Ovary (tissue), 9 donors: ENCODE data around the gene MCCC2. TPM values are rescaled to one million over a fixed set of nuclear protein-coding genes. Genes with fewer than 3 reads are reported as not detected.

Experiments
- DNase-seq, 5 donors: peaks; one replicate each; pipeline ENCODE4 v3.0.0-alpha.2; 2019 to 2020
- H3K27ac ChIP-seq, 2 donors: fragments of 200-600 bp; one replicate each; pipeline versions ENCODE4 v1.5.1 to v1.8.0; 2019 to 2022
- H3K27me3 ChIP-seq: fragments of 200-600 bp; one replicate; pipeline ENCODE4 v1.8.0; 2022
- H3K36me3 ChIP-seq: fragments of 200-600 bp; sonication (generic); one replicate; pipeline ENCODE4 v1.5.1; 2019
- H3K4me1 ChIP-seq: one replicate; pipeline ENCODE4 v1.8.1; 2013; ENCODE audit warnings: mild to moderate bottlenecking, moderate library complexity; ENCODE audit not compliant: insufficient read depth
- H3K4me3 ChIP-seq: fragments of 200-600 bp; sonication (generic); one replicate; pipeline ENCODE4 v1.5.1; 2017
- H3K9me3 ChIP-seq, 2 donors: fragments of 200-600 bp in 1 of 2; sonication (generic) in 1 of 2; one replicate each; pipeline versions ENCODE4 v1.5.1 to v1.8.1; 2013 to 2019; ENCODE audit warnings: mild to moderate bottlenecking in 1 of 2, moderate library complexity in 1 of 2
- EP300 ChIP-seq: sonication (generic); formaldehyde crosslinking; IDR thresholded peaks from one replicate; pipeline ENCODE4 v1.6.1; 2017; ENCODE audit warnings: antibody characterized with exemption
- POLR2A ChIP-seq: fragments of 450-650 bp; IDR thresholded peaks from one replicate; pipeline ENCODE4 v1.6.1; 2017; ENCODE audit warnings: antibody characterized with exemption, mild to moderate bottlenecking, moderate library complexity
- WGBS, 3 donors: extraction: QIAGEN DNeasy Blood & Tissue Kit in 1 of 3; methylation state at CpG; one replicate each; pipeline versions ENCODE4 v1.1.5 to v1.1.7; 2013 to 2017; 5-methylcytosine and 5-hydroxymethylcytosine counted together
- intact Hi-C, 4 donors: fragments of 100-400 bp; cut with DNase I; formaldehyde crosslinking; loops; one replicate each; pipeline versions ENCODE4 v1.11.0 to v1.15.1; 2022 to 2023
- polyA plus RNA-seq, 2 donors: library from polyadenylated mRNA; stranded (reverse); fragments of 200-250 nt in 1 of 2; fragments of 350-450 nt in 1 of 2; fragmentation: Illumina TruSeq in 1 of 2; extraction: RNeasy Lipid Tissue Mini Kit (QIAGEN cat#74804) in 1 of 2; gene quantifications; one replicate each; pipeline ENCODE4 v1.2.3, GENCODE V29; 2013 to 2014
- total RNA-seq, 7 donors: library from RNA; depleted of rRNA in 2 of 7; stranded (reverse); fragments of >200 nt in 2 of 7; fragmentation: NEBNext Ultra II Directional in 3 of 7; extraction: Animal tissue kit (Norgen Biotek cat#: 25700) in 3 of 7; gene quantifications; one replicate each; pipeline versions ENCODE4 v1.1.0 to v1.2.4, GENCODE V29; 2016 to 2023
- TF ChIP-seq, protein P1 (sequence below), 3 donors: fragments of 450-650 bp in 2 of 3; fragments of 200-600 bp in 1 of 3; IDR thresholded peaks; one replicate each; pipeline versions ENCODE4 v1.5.1 to v1.8.0; 2016 to 2022; ENCODE audit warnings: antibody characterized with exemption in 3 of 3, mild to moderate bottlenecking in 1 of 3
- donor health status: DM: no; HTN: no; CAD: no; lungs with moderate emphysema.
- donor health status: DM: no; HTN: no; CAD: no.
- donor health status: Bipolar disorder and iron deficiency.
- donor health status: DM: yes; HTN: yes; CAD: no.
- donor health status: DM: no; HTN: no; CAD: no.
- donor health status: DM: yes; HTN: yes; CAD: no.

MCCC2 gene
- total and polyA plus RNA-seq, 9 donors, result 15.8 to 59.6 (median 27.0) TPM

DNA sequence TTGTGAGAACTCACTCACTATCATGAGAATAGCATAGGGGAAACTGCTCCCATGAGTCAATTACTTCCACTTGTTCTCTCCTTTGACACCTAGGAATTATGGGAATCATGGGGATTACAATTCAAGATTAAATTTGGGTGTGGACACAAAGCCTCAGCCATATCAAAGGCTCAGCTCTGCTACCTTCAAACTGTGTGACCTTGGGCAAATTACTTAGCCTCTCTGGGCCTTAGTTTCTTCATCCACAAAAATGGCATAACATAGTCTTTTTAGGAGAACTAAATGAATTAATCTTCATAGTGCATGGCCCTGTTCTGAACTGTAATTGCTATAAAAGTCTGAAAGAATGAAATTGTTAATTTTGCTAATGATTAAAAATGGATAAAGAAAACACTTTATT, 113.7 kb downstream of the MCCC2 start:
- Histone ChIP-seq H3K9me3 (no peaks in the 10 kb centered on the region), H3K27ac (no peak overlapping the region), H3K4me1 (no peaks in the 10 kb centered on the region), H3K36me3 (no peaks in the 10 kb centered on the region), H3K27me3 (no peaks in the 10 kb centered on the region), H3K4me3 (no peak overlapping the region)
- DNase-seq, result no peak
- TF ChIP-seq, protein P1, sequence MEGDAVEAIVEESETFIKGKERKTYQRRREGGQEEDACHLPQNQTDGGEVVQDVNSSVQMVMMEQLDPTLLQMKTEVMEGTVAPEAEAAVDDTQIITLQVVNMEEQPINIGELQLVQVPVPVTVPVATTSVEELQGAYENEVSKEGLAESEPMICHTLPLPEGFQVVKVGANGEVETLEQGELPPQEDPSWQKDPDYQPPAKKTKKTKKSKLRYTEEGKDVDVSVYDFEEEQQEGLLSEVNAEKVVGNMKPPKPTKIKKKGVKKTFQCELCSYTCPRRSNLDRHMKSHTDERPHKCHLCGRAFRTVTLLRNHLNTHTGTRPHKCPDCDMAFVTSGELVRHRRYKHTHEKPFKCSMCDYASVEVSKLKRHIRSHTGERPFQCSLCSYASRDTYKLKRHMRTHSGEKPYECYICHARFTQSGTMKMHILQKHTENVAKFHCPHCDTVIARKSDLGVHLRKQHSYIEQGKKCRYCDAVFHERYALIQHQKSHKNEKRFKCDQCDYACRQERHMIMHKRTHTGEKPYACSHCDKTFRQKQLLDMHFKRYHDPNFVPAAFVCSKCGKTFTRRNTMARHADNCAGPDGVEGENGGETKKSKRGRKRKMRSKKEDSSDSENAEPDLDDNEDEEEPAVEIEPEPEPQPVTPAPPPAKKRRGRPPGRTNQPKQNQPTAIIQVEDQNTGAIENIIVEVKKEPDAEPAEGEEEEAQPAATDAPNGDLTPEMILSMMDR (IDR thresholded peaks at IDR 0.05), result no peak
- TF ChIP-seq POLR2A (no peak), EP300 (no peak)
- intact Hi-C loops, result no loop called here

DNA sequence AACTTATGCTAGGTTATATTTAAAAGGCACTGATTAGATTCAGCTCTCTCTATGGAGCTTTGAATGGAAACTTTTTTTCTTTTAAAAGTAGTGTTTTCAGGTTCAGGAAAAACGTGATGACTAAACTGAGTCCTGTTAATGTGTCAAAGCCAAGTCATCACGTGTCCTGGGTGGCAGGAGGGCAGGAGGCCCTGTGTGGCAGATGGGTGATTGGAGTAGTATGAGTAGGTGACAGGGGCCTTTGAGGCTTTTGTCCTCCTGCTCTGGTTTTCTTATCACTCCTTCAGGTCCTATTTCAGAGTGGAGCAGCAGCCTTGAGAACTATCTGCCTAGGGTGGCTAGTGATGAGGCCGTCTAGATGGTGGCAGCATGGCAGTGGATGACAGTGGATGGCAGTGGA, 114.3 kb downstream of the MCCC2 start:
- Histone ChIP-seq H3K36me3 (no peaks in the 10 kb centered on the region), H3K4me1 (no peaks in the 10 kb centered on the region), H3K27me3 (no peaks in the 10 kb centered on the region), H3K27ac (no peak overlapping the region), H3K9me3 (no peaks in the 10 kb centered on the region), H3K4me3 (no peak overlapping the region)
- DNase-seq, result no peak
- 55 to 63% (median 56%) methylated on average over 3 of the region's 3 CpGs for WGBS, 3 donors
- intact Hi-C loops, result no loop called here
- no peak for TF ChIP-seq EP300
- no peak for TF ChIP-seq POLR2A
- TF ChIP-seq, protein P1 (IDR thresholded peaks at IDR 0.05), result no peak

DNA sequence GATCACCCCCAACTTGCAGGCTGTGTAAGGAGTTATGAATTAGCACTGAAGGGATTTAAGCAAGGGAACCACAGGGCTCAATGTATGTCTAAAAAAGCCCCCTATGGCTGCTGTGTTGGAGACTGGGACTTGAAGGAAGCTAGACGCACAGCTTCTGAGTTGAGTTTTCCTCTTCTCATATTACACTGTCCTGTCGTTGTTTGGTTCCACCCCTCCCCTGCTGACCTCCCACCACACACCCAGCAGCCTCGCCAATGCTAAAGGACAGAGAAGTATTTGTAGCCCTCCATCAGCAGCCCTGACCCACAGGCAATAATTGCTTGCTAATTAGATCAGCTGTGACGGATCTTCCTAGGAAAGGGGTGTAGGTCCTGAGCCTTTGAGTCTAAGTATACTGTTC, 116.8 kb downstream of the MCCC2 start:
- Histone ChIP-seq H3K9me3 (no peaks in the 10 kb centered on the region), H3K4me3 (no peak overlapping the region), H3K36me3 (no peaks in the 10 kb centered on the region), H3K27me3 (no peaks in the 10 kb centered on the region), H3K27ac (no peak overlapping the region), H3K4me1 (no peaks in the 10 kb centered on the region)
- no peak for DNase-seq
- TF ChIP-seq, protein P1 (IDR thresholded peaks at IDR 0.05), result no peak
- no peak for TF ChIP-seq POLR2A
- TF ChIP-seq EP300, result no peak
- WGBS, 3 donors, result 6 to 11% (median 10%) methylated on average over 4 of the region's 4 CpGs
- intact Hi-C loops, result no loop called here

DNA sequence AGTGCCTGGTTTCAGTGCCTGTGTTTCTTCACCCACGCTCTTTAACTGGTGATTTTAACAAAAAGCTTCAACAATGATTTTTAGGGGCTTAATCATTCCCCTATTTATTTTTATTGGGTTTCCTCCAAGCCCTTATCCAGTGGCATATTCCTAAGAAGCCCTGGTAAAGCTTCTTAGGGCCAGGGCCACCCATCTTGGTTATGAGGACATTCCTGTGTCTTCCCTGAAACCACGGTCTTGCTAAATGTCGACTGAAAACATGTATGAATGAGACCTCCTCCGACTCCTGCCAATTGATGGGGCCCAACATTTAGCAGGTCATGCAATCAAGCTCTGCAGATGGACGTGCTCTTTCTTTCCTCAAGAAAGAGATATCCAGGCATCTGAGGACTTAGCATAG, 118.3 kb downstream of the MCCC2 start:
- intact Hi-C loops, result no loop called here
- DNase-seq, result no peak
- TF ChIP-seq POLR2A (no peak), EP300 (no peak)
- TF ChIP-seq, protein P1 (IDR thresholded peaks at IDR 0.05), result no peak
- 78 to 81% (median 78%) methylated on average over 5 of the region's 5 CpGs for WGBS, 3 donors
- Histone ChIP-seq H3K27me3 (no peaks in the 10 kb centered on the region), H3K4me3 (no peak overlapping the region), H3K4me1 (no peaks in the 10 kb centered on the region), H3K9me3 (no peaks in the 10 kb centered on the region), H3K36me3 (no peaks in the 10 kb centered on the region), H3K27ac (no peak overlapping the region)

DNA sequence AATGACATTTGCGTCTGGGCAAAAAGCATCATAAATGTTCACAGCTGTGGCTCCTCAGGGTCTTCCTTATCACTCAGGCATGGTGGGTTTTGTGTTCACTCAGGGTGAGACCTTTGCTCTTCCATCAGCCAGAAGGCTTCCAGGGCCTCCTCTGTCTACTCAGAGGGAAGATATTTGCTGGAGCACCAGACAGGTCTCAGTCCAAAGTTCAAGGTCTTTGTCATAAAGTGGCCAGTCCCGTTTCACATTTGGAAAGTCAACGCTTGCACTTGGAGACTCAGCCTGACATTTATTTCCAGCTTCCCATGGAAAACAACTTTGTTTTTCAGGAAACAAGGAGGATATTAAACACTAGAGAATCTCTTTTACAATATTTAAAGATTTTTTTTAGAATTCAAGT, 119.8 kb downstream of the MCCC2 start:
- Histone ChIP-seq H3K27ac (no peak overlapping the region), H3K4me3 (no peak overlapping the region), H3K4me1 (no peaks in the 10 kb centered on the region), H3K9me3 (no peaks in the 10 kb centered on the region), H3K27me3 (no peaks in the 10 kb centered on the region), H3K36me3 (no peaks in the 10 kb centered on the region)
- TF ChIP-seq, protein P1 (IDR thresholded peaks at IDR 0.05), result no peak
- TF ChIP-seq EP300 (no peak), POLR2A (no peak)
- WGBS, 3 donors, result 34 to 37% (median 34%) methylated on average over 3 of the region's 3 CpGs
- intact Hi-C loops, result no loop called here
- DNase-seq, result no peak
